Measurements from ENCODE around the gene ZNF827.

Gene ZNF827

GRCh38 chr4:145931403-145931802 is 7.2 kb downstream of the ZNF827 start:
- DNase-seq: no peak

- DNase-seq: no peak
Observed at GRCh38 chr4:145930592-145930991, 8.0 kb downstream of the ZNF827 start.

GRCh38 chr4:145929415-145930178 is 9.0 kb downstream of the ZNF827 start:
- DNase-seq: no peak

- DNase-seq: no peak
Observed at GRCh38 chr4:145928748-145929147, 9.9 kb downstream of the ZNF827 start.

GRCh38 chr4:145927030-145927429 is 11.6 kb downstream of the ZNF827 start:
- no peak for DNase-seq

GRCh38 chr4:145921231-145921630 is 17.4 kb downstream of the ZNF827 start:
- DNase-seq: no peak

GRCh38 chr4:145920205-145920604 is 18.4 kb downstream of the ZNF827 start:
- no peak for DNase-seq

GRCh38 chr4:145912376-145912775 is 26.2 kb downstream of the ZNF827 start:
- no peak for DNase-seq

- no peak for DNase-seq
Observed at GRCh38 chr4:145909773-145910172, 28.9 kb downstream of the ZNF827 start.

GRCh38 chr4:145909281-145909715 is 29.3 kb downstream of the ZNF827 start:
- no peak for DNase-seq

GRCh38 chr4:145907812-145908211 is 30.8 kb downstream of the ZNF827 start:
- DNase-seq: no peak

GRCh38 chr4:145907390-145907789 is 31.2 kb downstream of the ZNF827 start:
- no peak for DNase-seq

GRCh38 chr4:145904413-145905177 is 34.0 kb downstream of the ZNF827 start:
- DNase-seq: no peak

- DNase-seq: no peak
Observed at GRCh38 chr4:145902522-145902921, 36.1 kb downstream of the ZNF827 start.

GRCh38 chr4:145899886-145900460 is 38.6 kb downstream of the ZNF827 start:
- DNase-seq: no peak

- DNase-seq: no peak
Observed at GRCh38 chr4:145898926-145899531, 39.6 kb downstream of the ZNF827 start.

GRCh38 chr4:145898466-145898865 is 40.2 kb downstream of the ZNF827 start:
- no peak for DNase-seq

- no peak for DNase-seq
Observed at GRCh38 chr4:145895056-145895455, 43.6 kb downstream of the ZNF827 start.

- no peak for DNase-seq
Observed at GRCh38 chr4:145891958-145892357, 46.7 kb downstream of the ZNF827 start.

- no peak for DNase-seq
Observed at GRCh38 chr4:145890689-145891088, 47.9 kb downstream of the ZNF827 start.

- no peak for DNase-seq
Observed at GRCh38 chr4:145888393-145888792, 50.2 kb downstream of the ZNF827 start.

GRCh38 chr4:145887241-145887991 is 51.2 kb downstream of the ZNF827 start:
- DNase-seq: no peak

- no peak for DNase-seq
Observed at GRCh38 chr4:145886871-145887240, 51.8 kb downstream of the ZNF827 start.

Data from NCI-H146 (cell line).